Measurements from ENCODE around the gene CFAP126.

- no peak for TF ChIP-seq CTCF (IDR thresholded peaks at IDR 0.05; ENCODE audit: low read depth, low read length, poor library complexity, severe bottlenecking)
- no peak for TF ChIP-seq EZH2phosphoT487 (IDR thresholded peaks at IDR 0.05; ENCODE audit: borderline replicate concordance, low read length)
Observed at GRCh38 chr1:161407451-161407985, 39.8 kb upstream of the CFAP126 start.

Measured in DOHH2 (cell line).